ENCODE measurements around the gene TGFBR1.

Gene TGFBR1

GRCh38 chr9:99184475-99185347 is 79.8 kb downstream of the TGFBR1 start (continued):
- TF ChIP-seq ZNF362 (tag by site-specific recombination; IDR thresholded peaks at IDR 0.05) (no peak), ZNF335 (tag by site-specific recombination; conservative IDR thresholded peaks at IDR 0.05) (0 out of 2 replicates have a peak, but pooled peaks have one; percentile 22), GLI2 (tag by site-specific recombination; IDR thresholded peaks at IDR 0.05; ENCODE audit: borderline replicate concordance, low read depth) (no peak), ZNF433 (tag by site-specific recombination; IDR thresholded peaks at IDR 0.05; ENCODE audit: low read depth) (no peak), TSHZ1 (tag by site-specific recombination; IDR thresholded peaks at IDR 0.05; ENCODE audit: borderline replicate concordance) (no peak), ZNF214 (tag by site-specific recombination; IDR thresholded peaks at IDR 0.05; ENCODE audit: borderline replicate concordance) (no peak), ZBTB11 (tag by site-specific recombination; conservative IDR thresholded peaks at IDR 0.05; ENCODE audit: low read depth) (no peak), ZNF704 (tag by site-specific recombination; IDR thresholded peaks at IDR 0.05) (no peak), ZNF670 (tag by site-specific recombination; IDR thresholded peaks at IDR 0.05; ENCODE audit: low read depth) (no peak), ZBTB44 (tag by site-specific recombination; IDR thresholded peaks at IDR 0.05) (no peak), ZNF654 (tag by site-specific recombination; IDR thresholded peaks at IDR 0.05; ENCODE audit: low read depth) (peak; percentile 79), ZNF398 (tag by site-specific recombination; IDR thresholded peaks at IDR 0.05) (no peak), BCL11B (tag by site-specific recombination; IDR thresholded peaks at IDR 0.05; ENCODE audit: low read depth) (no peak), ZSCAN5A (tag by site-specific recombination; IDR thresholded peaks at IDR 0.05) (no peak), ZBTB49 (tag by site-specific recombination; IDR thresholded peaks at IDR 0.05; ENCODE audit: low read depth) (no peak), ZNF777 (tag by site-specific recombination; IDR thresholded peaks at IDR 0.05; ENCODE audit: borderline replicate concordance) (no peak)

Measured in HEK293 (cell line).